ENCODE data around the gene PLCB1. TPM values are rescaled to one million over a fixed set of nuclear protein-coding genes. Genes with fewer than 3 reads are reported as not detected.

Gene PLCB1
- total RNA-seq, 1 experiment from 2014 or later: not detected

- Histone ChIP-seq H2AFZ (no peak overlapping the region), H3K4me1 (replicated peaks; ENCODE audit: insufficient read depth) (no peaks in the 10 kb centered on the region), H3K9me2 (ENCODE audit: insufficient read depth) (no peaks in the 10 kb centered on the region), H3K36me3 (ENCODE audit: low read depth) (no peaks in the 10 kb centered on the region), H3K27me3 (ENCODE audit: insufficient read depth, low read depth) (peaks cover 10% of the 10 kb centered on the region; the same call in 1 of the 2 replicates), H4K20me1 (ENCODE audit: insufficient read depth) (no peaks in the 10 kb centered on the region), H3K4me2 (no peak overlapping the region), H3K9me3 (ENCODE audit: insufficient read depth, low read depth) (no peaks in the 10 kb centered on the region), H3K79me2 (ENCODE audit: low read depth) (no peaks in the 10 kb centered on the region), H3K27ac (no peak overlapping the region), H3K4me3 (no peak overlapping the region), H3F3A (ENCODE audit: insufficient read depth, low read depth) (no peaks in the 10 kb centered on the region)
- BruUV-seq (replicated peaks): no TSS peak
- POLR2A ChIA-PET (ENCODE audit: unreplicated experiment): no interaction called here
- no peak for DNase-seq
- no peak for TF ChIP-seq CTCF (conservative IDR thresholded peaks at IDR 0.05)
- TF ChIP-seq EZH2 (IDR thresholded peaks at IDR 0.05; ENCODE audit: low read depth): no peak
- CTCF ChIA-PET: no interaction called here
- intact Hi-C loops (cut with micrococcal nuclease; ENCODE audit: unreplicated experiment): no loop called here
Measured at GRCh38 chr20:8648466-8648865, 516.4 kb downstream of the PLCB1 start.

DNA sequence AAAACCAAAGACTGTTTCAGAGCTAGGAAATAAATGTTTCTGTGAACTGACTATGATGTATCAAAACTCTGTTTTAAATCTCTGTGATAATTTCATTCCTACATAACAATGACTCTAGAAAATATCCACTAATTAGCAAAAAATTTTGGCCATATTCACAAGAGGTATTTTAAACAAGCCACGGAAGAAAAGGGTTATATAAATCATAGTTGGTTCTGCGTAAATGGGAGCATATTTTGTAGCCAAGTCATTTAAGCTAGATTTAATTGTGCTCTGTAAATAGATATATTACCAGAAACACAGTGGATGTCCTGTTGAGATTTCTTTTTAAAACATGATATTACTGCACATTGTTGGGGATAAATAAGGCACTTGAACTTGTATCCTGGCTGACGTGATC lies 520.3 kb downstream of the PLCB1 start:
- ChIA-PET CTCF (no interaction called here), POLR2A (ENCODE audit: unreplicated experiment) (no interaction called here)
- H3K9me3 ChIP-seq (ENCODE audit: insufficient read depth, low read depth): no peaks in the 10 kb centered on the region
- H3K79me2 ChIP-seq (ENCODE audit: low read depth): no peaks in the 10 kb centered on the region
- no TSS peak for BruUV-seq (replicated peaks)
- no peaks in the 10 kb centered on the region for H3K4me1 ChIP-seq (replicated peaks; ENCODE audit: insufficient read depth)
- no peak overlapping the region for H2AFZ ChIP-seq
- no peaks in the 10 kb centered on the region for H4K20me1 ChIP-seq (ENCODE audit: insufficient read depth)
- no peak overlapping the region for H3K4me2 ChIP-seq
- H3K9me2 ChIP-seq (ENCODE audit: insufficient read depth): no peaks in the 10 kb centered on the region
- TF ChIP-seq EZH2 (IDR thresholded peaks at IDR 0.05; ENCODE audit: low read depth) (no peak), CTCF (conservative IDR thresholded peaks at IDR 0.05) (no peak)
- intact Hi-C loops (cut with micrococcal nuclease; ENCODE audit: unreplicated experiment): no loop called here
- H3K27me3 ChIP-seq (ENCODE audit: insufficient read depth, low read depth): peaks cover 10% of the 10 kb centered on the region; the same call in 1 of the 2 replicates
- DNase-seq: no peak
- no peaks in the 10 kb centered on the region for H3K36me3 ChIP-seq (ENCODE audit: low read depth)
- H3F3A ChIP-seq (ENCODE audit: insufficient read depth, low read depth): no peaks in the 10 kb centered on the region
- no peak overlapping the region for H3K4me3 ChIP-seq
- no peak overlapping the region for H3K27ac ChIP-seq

DNA sequence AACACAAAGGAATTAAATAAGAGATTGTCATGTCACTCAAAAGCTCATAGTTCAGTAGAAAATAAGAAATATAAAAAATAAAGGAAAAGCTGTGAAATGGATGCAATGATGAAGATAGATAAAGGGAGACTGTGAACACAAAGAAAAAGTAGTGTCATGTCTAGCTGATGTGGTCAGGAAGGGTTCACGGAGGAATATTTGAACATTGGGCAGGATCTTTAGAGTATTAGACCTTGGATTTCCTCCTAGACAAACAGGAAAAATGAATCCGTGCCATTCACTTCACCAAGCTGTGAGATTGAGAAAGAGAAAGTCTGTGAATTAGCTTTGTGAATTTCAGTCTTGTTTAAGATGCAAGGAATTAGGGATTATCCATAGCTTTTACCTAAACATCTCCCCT lies 522.4 kb downstream of the PLCB1 start:
- H3K4me2 ChIP-seq: no peak overlapping the region
- H3K9me2 ChIP-seq (ENCODE audit: insufficient read depth): no peaks in the 10 kb centered on the region
- no peaks in the 10 kb centered on the region for H3K79me2 ChIP-seq (ENCODE audit: low read depth)
- no TSS peak for BruUV-seq (replicated peaks)
- CTCF ChIA-PET: no interaction called here
- peaks cover 10% of the 10 kb centered on the region; the same call in 1 of the 2 replicates for H3K27me3 ChIP-seq (ENCODE audit: insufficient read depth, low read depth)
- H3K36me3 ChIP-seq (ENCODE audit: low read depth): no peaks in the 10 kb centered on the region
- H3K4me3 ChIP-seq: no peak overlapping the region
- H2AFZ ChIP-seq: no peak overlapping the region
- POLR2A ChIA-PET (ENCODE audit: unreplicated experiment): no interaction called here
- no peaks in the 10 kb centered on the region for H3K4me1 ChIP-seq (replicated peaks; ENCODE audit: insufficient read depth)
- intact Hi-C loops (cut with micrococcal nuclease; ENCODE audit: unreplicated experiment): no loop called here
- DNase-seq: no peak
- H3F3A ChIP-seq (ENCODE audit: insufficient read depth, low read depth): no peaks in the 10 kb centered on the region
- TF ChIP-seq CTCF (conservative IDR thresholded peaks at IDR 0.05): no peak
- TF ChIP-seq EZH2 (IDR thresholded peaks at IDR 0.05; ENCODE audit: low read depth): no peak
- H3K27ac ChIP-seq: no peak overlapping the region
- H4K20me1 ChIP-seq (ENCODE audit: insufficient read depth): no peaks in the 10 kb centered on the region
- no peaks in the 10 kb centered on the region for H3K9me3 ChIP-seq (ENCODE audit: insufficient read depth, low read depth)

Measured in PC-9 (cell line).